Endothelial cell of umbilical vein (primary cell): Measurements from ENCODE around the gene HMGXB4. TPM values are rescaled to one million over a fixed set of nuclear protein-coding genes. Genes with fewer than 3 reads are reported as not detected.

ENCODE experiments used
- BruUV-seq: library from RNA; stranded (reverse); fragments of 400-500 nt; replicated peaks from 2 replicates; lab custom pipeline; 2021; lab: Mats Ljungman, UMichigan
- CTCF ChIA-PET: fragments of 300-600, 350-600 bp; sonication (Branson Sonifier 250); formaldehyde crosslinking; loops from one replicate; lab custom pipeline; 2021; ENCODE audit warnings: antibody characterized with exemption, inconsistent platforms; lab: Charles Lee
- POLR2A ChIA-PET: fragments of 300-600, 350-600 bp; sonication (Branson Sonifier 250); formaldehyde crosslinking; loops from one replicate; lab custom pipeline; 2021; ENCODE audit warnings: antibody characterized with exemption, inconsistent platforms; lab: Charles Lee
- DNase-seq: peaks from one replicate; pipeline ENCODE4 v3.0.0-alpha.2; 2011; ENCODE audit warnings: low read depth, low spot score
- FAIRE-seq: peaks from 2 replicates; lab custom pipeline; 2011; peaks lifted over from hg19 to GRCh38; lab: Jason Lieb, UNC
- H2AFZ ChIP-seq: 2 replicates; pipeline ENCODE4 v1.6.0; 2012; ENCODE audit warnings: low read depth, low read length, control low read depth, inconsistent platforms
- H3K27ac ChIP-seq: 2 replicates; pipeline ENCODE4 v1.5.1; 2011; ENCODE audit warnings: low read depth, mild to moderate bottlenecking, control low read depth, low read length, moderate library complexity; ENCODE audit not compliant: insufficient read depth
- H3K27me3 ChIP-seq, 2 experiments: 2 replicates each; pipeline versions ENCODE4 v1.6.0 to v1.6.1; 2011; ENCODE audit warnings: low read length in 2 of 2, mixed read lengths in 1 of 2; ENCODE audit not compliant: control insufficient read depth in 2 of 2, insufficient read depth in 2 of 2
- H3K36me3 ChIP-seq, 2 experiments: 2 replicates in 1 of 2; 3 replicates in 1 of 2; pipeline ENCODE4 v1.5.1; 2011; ENCODE audit warnings: low read length in 2 of 2, mild to moderate bottlenecking in 1 of 2, moderate library complexity in 1 of 2; ENCODE audit not compliant: control insufficient read depth in 2 of 2, insufficient read depth in 2 of 2; ENCODE audit errors: extremely low read depth in 1 of 2
- H3K4me1 ChIP-seq: 3 replicates; pipeline ENCODE4 v1.5.1; 2011; ENCODE audit warnings: mild to moderate bottlenecking, low read length; ENCODE audit not compliant: control insufficient read depth, insufficient read depth; ENCODE audit errors: extremely low read depth
- H3K4me2 ChIP-seq: 2 replicates; pipeline ENCODE4 v1.6.1; 2011; ENCODE audit warnings: low read length, control low read depth, mixed read lengths; ENCODE audit not compliant: insufficient read depth
- H3K4me3 ChIP-seq, 3 experiments: fragments of 200-600 bp in 1 of 3; sonication (generic), shearing (Covaris generic) in 1 of 3; replicated peaks in 1 of 3; 2 replicates each; pipeline ENCODE4 v1.5.1; 2011 to 2016; ENCODE audit warnings: control low read depth in 3 of 3, low read length in 3 of 3, mild to moderate bottlenecking in 2 of 3, inconsistent platforms in 1 of 3, low read depth in 1 of 3, moderate library complexity in 1 of 3; ENCODE audit not compliant: insufficient read depth in 1 of 3
- H3K79me2 ChIP-seq: 2 replicates; pipeline ENCODE4 v1.6.0; 2012; ENCODE audit warnings: low read length, inconsistent platforms; ENCODE audit not compliant: control insufficient read depth, insufficient read depth
- H3K9ac ChIP-seq: replicated peaks from 2 replicates; pipeline ENCODE3; 2011; ENCODE audit warnings: low read length, control low read depth; ENCODE audit not compliant: insufficient read depth; ENCODE audit errors: extremely low read depth
- H3K9me1 ChIP-seq: replicated peaks from 3 replicates; pipeline ENCODE4 v1.6.0; 2011; ENCODE audit warnings: mild to moderate bottlenecking, low read length; ENCODE audit not compliant: control insufficient read depth, insufficient read depth; ENCODE audit errors: extremely low read depth
- H3K9me3 ChIP-seq: replicated peaks from 2 replicates; pipeline ENCODE4 v1.5.1; 2012; ENCODE audit warnings: low read length, inconsistent platforms; ENCODE audit not compliant: control insufficient read depth, insufficient read depth
- H4K20me1 ChIP-seq: replicated peaks from 2 replicates; pipeline ENCODE3; 2011; ENCODE audit warnings: mild to moderate bottlenecking, low read length; ENCODE audit not compliant: control insufficient read depth, insufficient read depth; ENCODE audit errors: extremely low read depth
- CTCF ChIP-seq, 2 donors: IDR thresholded peaks; 1 replicate in 1 of 2; 2 replicates in 1 of 2; pipeline ENCODE4 v1.5.1; 2011; ENCODE audit warnings: low read length in 2 of 2, mild to moderate bottlenecking in 2 of 2, moderate library complexity in 2 of 2, control low read depth in 1 of 2, inconsistent platforms in 1 of 2, low read depth in 1 of 2; ENCODE audit not compliant: insufficient read depth in 1 of 2; ENCODE audit errors: extremely low read depth in 1 of 2
- EZH2 ChIP-seq: IDR thresholded peaks from 2 replicates; pipeline ENCODE4 v1.6.1; 2012; ENCODE audit warnings: borderline replicate concordance, low read depth, mild to moderate bottlenecking, moderate library complexity, low read length, inconsistent platforms; ENCODE audit not compliant: severe bottlenecking
- FOS ChIP-seq: IDR thresholded peaks from 2 replicates; pipeline ENCODE4 v1.6.1; 2011; ENCODE audit warnings: mild to moderate bottlenecking, low read length, moderate library complexity, borderline replicate concordance; ENCODE audit not compliant: insufficient read depth
- GATA2 ChIP-seq: IDR thresholded peaks from 2 replicates; pipeline ENCODE4 v1.7.0; 2011; ENCODE audit warnings: low read depth, mild to moderate bottlenecking, moderate library complexity, mixed read lengths, low read length; ENCODE audit not compliant: insufficient read length, insufficient read depth
- JUN ChIP-seq: IDR thresholded peaks from 2 replicates; pipeline ENCODE4 v1.6.1; 2011; ENCODE audit warnings: borderline replicate concordance, low read depth; ENCODE audit not compliant: insufficient read length, insufficient read depth
- MAX ChIP-seq: IDR thresholded peaks from 2 replicates; pipeline ENCODE4 v1.6.1; 2011; ENCODE audit not compliant: insufficient read depth, insufficient read length
- MYC ChIP-seq: IDR thresholded peaks from one replicate; pipeline ENCODE4 v1.6.1; 2011; ENCODE audit warnings: mild to moderate bottlenecking, low read depth, low read length
- POLR2A ChIP-seq: IDR thresholded peaks from 2 replicates; pipeline ENCODE4 v1.6.1; 2012; ENCODE audit warnings: low read depth, mild to moderate bottlenecking, control low read depth, low read length
- POLR2AphosphoS5 ChIP-seq: IDR thresholded peaks from 2 replicates; pipeline ENCODE4 v1.6.1; 2012; ENCODE audit warnings: low read depth, mild to moderate bottlenecking, control low read depth, low read length, moderate library complexity; ENCODE audit not compliant: insufficient read depth
- dilution Hi-C: fragments of 300-500 bp; cut with MboI; formaldehyde crosslinking; loops from one replicate; pipeline ENCODE4 v1.15.0; 2019; ENCODE audit warnings: low sequenced_read_pairs; ENCODE audit not compliant: extremely low pct_ligation_motif_present
- intact Hi-C: fragments of 100-400 bp; cut with micrococcal nuclease; formaldehyde crosslinking; loops from one replicate; pipeline ENCODE4 v1.10.0; 2022
- polyA plus RNA-seq, 4 experiments: library from polyadenylated mRNA; depleted of rRNA in 3 of 4; stranded (reverse) in 3 of 4; unstranded in 1 of 4; fragments of >200 nt; gene quantifications; 2 replicates each; pipeline versions ENCODE4 v1.2.1 to v1.2.3, GENCODE V29; 2011 to 2012; ENCODE audit warnings: missing spikeins in 1 of 4
- total RNA-seq: library from RNA; stranded (reverse); gene quantifications from 2 replicates; pipeline ENCODE4 v1.2.3, GENCODE V29; 2021

Gene HMGXB4
- total and polyA plus RNA-seq, 2 donors (not counting 3 experiments of a cell fraction or from before 2014, with no cell fraction given) = 12.2 to 30.5 TPM

GRCh38 chr22:35329114-35329847 lies 72.0 kb downstream of the HMGXB4 start:
- TF ChIP-seq EZH2 (no peak), MYC (no peak), CTCF (IDR thresholded peaks at IDR 0.05; ENCODE audit: extremely low read depth in 1 of 2, insufficient read depth in 1 of 2, low read depth in 1 of 2, low read length in 2 of 2) (no peak), FOS (no peak), POLR2AphosphoS5 (no peak), GATA2 (no peak), POLR2A (no peak), JUN (no peak), MAX (no peak)
- Histone ChIP-seq H3K79me2 (no peaks in the 10 kb centered on the region), H4K20me1 (no peaks in the 10 kb centered on the region), H3K9me3 (no peaks in the 10 kb centered on the region), H3K27me3 (no peaks in the 10 kb centered on the region), H3K36me3 (peaks cover 2 to 39% of the 10 kb centered on the region in 2 experiments), H3K9me1 (no peaks in the 10 kb centered on the region), H2AFZ (no peak overlapping the region), H3K4me1 (peaks cover 20% of the 10 kb centered on the region), H3K27ac (no peak overlapping the region), H3K9ac (no peak overlapping the region), H3K4me2 (no peak overlapping the region), H3K4me3 (no peak overlapping the region)
- no TSS peak for BruUV-seq
- FAIRE-seq (peak; percentile 63), DNase-seq (no peak)
- ChIA-PET POLR2A (interaction anchor here (0.6 to 1.2 kb wide), 4 partner anchors 16 to 1178 kb away, joined by 3 to 7 read pairs (median 4); partner anchors contain the start of gene TOM1), CTCF (interaction anchor here (1.0 to 3.8 kb wide), 4 partner anchors 15 to 98 kb away, joined by 3 to 17 read pairs (median 9); partner anchors contain the start of gene TOM1)
- intact Hi-C loops (no loop called here), dilution Hi-C loops (no loop called here)
